CD14-positive monocyte (primary cell): Measurements from ENCODE around the gene UBE2E1. TPM values are rescaled to one million over a fixed set of nuclear protein-coding genes. Genes with fewer than 3 reads are reported as not detected.

ENCODE experiments used
- DNase-seq, 3 donors: peaks; one replicate each; pipeline ENCODE4 v3.0.0-alpha.2; 2011 to 2022
- H2AFZ ChIP-seq: 2 replicates; pipeline ENCODE4 v1.6.0; 2012; ENCODE audit warnings: mild to moderate bottlenecking, low read depth, low read length, inconsistent platforms; ENCODE audit not compliant: insufficient read depth, poor library complexity, severe bottlenecking
- H3K27ac ChIP-seq, 2 donors: 1 replicate in 1 of 2; 2 replicates in 1 of 2; pipeline ENCODE4 v1.5.1; 2012 to 2013; ENCODE audit warnings: low read length in 2 of 2, control low read depth in 1 of 2, inconsistent platforms in 1 of 2, low read depth in 1 of 2, mild to moderate bottlenecking in 1 of 2
- H3K27me3 ChIP-seq, 2 donors: one replicate each; pipeline versions ENCODE4 v1.6.0 to v1.6.1; 2011 to 2013; ENCODE audit warnings: low read length in 2 of 2; ENCODE audit not compliant: control insufficient read depth in 2 of 2, insufficient read depth in 2 of 2
- H3K36me3 ChIP-seq, 2 donors: replicated peaks in 1 of 2; 1 replicate in 1 of 2; 2 replicates in 1 of 2; pipeline versions ENCODE4 v1.5.1 to v1.6.1; 2012 to 2013; ENCODE audit warnings: low read length in 2 of 2, control low read depth in 1 of 2, inconsistent platforms in 1 of 2, mild to moderate bottlenecking in 1 of 2; ENCODE audit not compliant: insufficient read depth in 2 of 2, control insufficient read depth in 1 of 2
- H3K4me1 ChIP-seq, 2 donors: 1 replicate in 1 of 2; 2 replicates in 1 of 2; pipeline versions ENCODE4 v1.5.1 to v1.6.1; 2012 to 2013; ENCODE audit warnings: low read length in 2 of 2, control low read depth in 1 of 2, inconsistent platforms in 1 of 2, mild to moderate bottlenecking in 1 of 2, moderate library complexity in 1 of 2; ENCODE audit not compliant: insufficient read depth in 2 of 2, control insufficient read depth in 1 of 2
- H3K4me2 ChIP-seq: replicated peaks from 2 replicates; pipeline ENCODE3; 2012; ENCODE audit warnings: low read length, moderate library complexity, mild to moderate bottlenecking; ENCODE audit not compliant: poor library complexity, severe bottlenecking; ENCODE audit errors: extremely low read depth
- H3K4me3 ChIP-seq, 3 experiments: fragments of 200-600 bp in 1 of 3; sonication (generic) in 1 of 3; replicated peaks in 1 of 3; 1 replicate in 2 of 3; 2 replicates in 1 of 3; pipeline ENCODE4 v1.5.1; 2011 to 2013; ENCODE audit warnings: low read length in 3 of 3, mild to moderate bottlenecking in 3 of 3, control low read depth in 2 of 3, low read depth in 2 of 3, inconsistent platforms in 1 of 3, moderate library complexity in 1 of 3
- H3K79me2 ChIP-seq: 2 replicates; pipeline ENCODE4 v1.6.0; 2012; ENCODE audit warnings: mild to moderate bottlenecking, control low read depth, inconsistent platforms, low read length, moderate library complexity; ENCODE audit not compliant: insufficient read depth
- H3K9ac ChIP-seq: 2 replicates; pipeline ENCODE4 v1.6.0; 2017; ENCODE audit warnings: low read length, mild to moderate bottlenecking; ENCODE audit not compliant: insufficient read depth, poor library complexity, severe bottlenecking
- H3K9me3 ChIP-seq, 2 donors: replicated peaks in 1 of 2; 1 replicate in 1 of 2; 2 replicates in 1 of 2; pipeline versions ENCODE4 v1.5.1 to v1.6.1; 2012 to 2013; ENCODE audit warnings: low read length in 2 of 2, control low read depth in 1 of 2; ENCODE audit not compliant: control insufficient read depth in 1 of 2, insufficient read depth in 1 of 2
- H4K20me1 ChIP-seq: 2 replicates; pipeline ENCODE4 v1.6.0; 2012; ENCODE audit warnings: mild to moderate bottlenecking, low read length, control low read depth, moderate library complexity; ENCODE audit not compliant: insufficient read depth
- H3K27ac Mint-ChIP-seq, 7 donors: one replicate each; pipeline ENCODE4 v1.8.0; 2020; ENCODE audit warnings: mild to moderate bottlenecking in 7 of 7, mixed read lengths in 7 of 7, moderate library complexity in 6 of 7, inconsistent platforms in 2 of 7
- H3K27me3 Mint-ChIP-seq, 3 donors: one replicate each; pipeline ENCODE4 v1.8.0; 2021 to 2022; ENCODE audit warnings: low read depth in 3 of 3, mild to moderate bottlenecking in 3 of 3, mixed read lengths in 3 of 3, moderate library complexity in 3 of 3, inconsistent platforms in 1 of 3
- H3K36me3 Mint-ChIP-seq, 2 donors: one replicate each; pipeline ENCODE4 v1.8.0; 2020; ENCODE audit warnings: mixed read lengths in 2 of 2, inconsistent platforms in 1 of 2, mild to moderate bottlenecking in 1 of 2
- H3K4me1 Mint-ChIP-seq: one replicate; pipeline ENCODE4 v1.8.0; 2020; ENCODE audit warnings: mild to moderate bottlenecking, mixed read lengths
- H3K4me3 Mint-ChIP-seq, 2 donors: one replicate each; pipeline ENCODE4 v1.8.0; 2020; ENCODE audit warnings: mild to moderate bottlenecking in 2 of 2, mixed read lengths in 2 of 2, moderate library complexity in 1 of 2
- H3K9me3 Mint-ChIP-seq, 7 donors: one replicate each; pipeline ENCODE4 v1.8.0; 2020 to 2022; ENCODE audit warnings: mixed read lengths in 7 of 7, mild to moderate bottlenecking in 6 of 7, moderate library complexity in 6 of 7, inconsistent platforms in 2 of 7
- WGBS: methylation state at CpG from one replicate; pipeline ENCODE4 v1.1.5; 2013; ENCODE audit warnings: missing lambda C conversion rate; ENCODE audit not compliant: insufficient coverage; 5-methylcytosine and 5-hydroxymethylcytosine counted together
- intact Hi-C, 2 donors: fragments of 100-400 bp; cut with micrococcal nuclease; formaldehyde crosslinking; loops; one replicate each; pipeline versions ENCODE4 v1.15.0 to v1.15.1; 2023
- polyA plus RNA-seq, 3 donors: library from polyadenylated mRNA; depleted of rRNA in 1 of 3; unstranded in 2 of 3; stranded (reverse) in 1 of 3; fragments of 300-500 nt in 2 of 3; fragments of >200 nt in 1 of 3; fragmentation: Illumina TruSeq in 2 of 3; gene quantifications; 1 replicate in 2 of 3; 2 replicates in 1 of 3; pipeline ENCODE4 v1.2.3, GENCODE V29; 2012 to 2021
- TF ChIP-seq, protein P1 (sequence below): fragments of 200-600 bp; IDR thresholded peaks from one replicate; pipeline ENCODE4 v1.8.0; 2022; ENCODE audit warnings: antibody characterized with exemption, mild to moderate bottlenecking

UBE2E1 gene
- polyA plus RNA-seq, 3 donors = 31.3 to 60.2 (median 34.6) TPM

DNA sequence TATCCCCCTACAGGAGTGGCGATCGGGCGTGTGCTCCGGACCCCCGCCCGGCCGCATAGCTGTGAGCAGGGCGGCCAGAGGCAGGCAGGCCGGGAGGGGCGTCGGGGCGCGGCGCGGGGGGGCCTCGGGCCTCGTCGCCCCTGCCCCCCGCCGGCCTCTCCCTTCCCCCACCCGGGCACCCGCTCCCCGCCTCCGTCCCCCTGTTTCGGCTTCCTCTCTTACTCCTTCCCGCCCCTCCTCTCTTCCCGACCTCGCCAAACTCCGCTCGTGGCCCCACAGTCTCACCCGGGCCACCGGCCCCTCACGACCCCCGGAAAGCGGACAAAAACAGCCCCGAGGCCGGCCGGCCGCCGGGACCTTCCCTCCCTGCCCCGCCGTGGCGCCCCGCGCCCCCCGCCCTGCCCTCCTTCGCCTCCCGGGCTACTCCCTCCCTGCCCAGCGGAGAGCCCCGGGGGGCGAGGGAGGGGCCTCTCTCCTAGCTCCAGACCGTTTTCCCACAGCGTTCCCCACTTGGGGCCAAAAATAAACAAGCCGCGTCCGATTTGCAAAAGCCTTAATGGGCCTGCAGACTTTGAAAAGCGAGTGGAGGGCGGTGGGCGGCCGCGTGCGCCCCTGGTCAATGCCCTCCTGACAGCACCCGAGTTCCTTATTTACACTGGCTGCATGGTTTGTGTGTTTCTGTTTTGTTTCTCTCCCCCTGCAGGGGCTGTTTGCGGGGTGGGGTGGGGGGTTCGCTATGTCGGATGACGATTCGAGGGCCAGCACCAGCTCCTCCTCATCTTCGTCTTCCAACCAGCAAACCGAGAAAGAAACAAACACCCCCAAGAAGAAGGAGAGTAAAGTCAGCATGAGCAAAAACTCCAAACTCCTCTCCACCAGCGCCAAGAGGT lies 1.0 kb downstream of the UBE2E1 start:
- Histone ChIP-seq H3K27ac (peak overlapping the region; percentile 46 to 81), H2AFZ (peak overlapping the region; percentile 69), H3K79me2 (peaks cover 51% of the 10 kb centered on the region), H3K36me3 (peaks cover 0 to 3% of the 10 kb centered on the region in 2 donors), H3K9ac (peak overlapping the region; percentile 89), H3K4me1 (peaks cover 31 to 52% of the 10 kb centered on the region in 2 donors), H3K4me2 (peak overlapping the region; percentile 82), H3K9me3 (no peaks in the 10 kb centered on the region), H3K27me3 (no peaks in the 10 kb centered on the region), H3K4me3 (peak overlapping the region; percentile 59 to 88 (median 60)), H4K20me1 (peaks cover 45% of the 10 kb centered on the region)
- Mint-ChIP-seq H3K27me3 (peaks cover 4 to 5% (median 5%) of the 10 kb centered on the region in 3 donors), H3K9me3 (no peaks in the 10 kb centered on the region), H3K4me1 (peaks cover 47% of the 10 kb centered on the region), H3K36me3 (peaks cover 25 to 30% of the 10 kb centered on the region in 2 donors), H3K27ac (peak overlapping the region; percentile 93 to 98 (median 95)), H3K4me3 (peak overlapping the region; percentile 99 to 100)
- peak; percentile 13 to 38 (median 23) for DNase-seq
- intact Hi-C loops = loop anchor here (5.0 to 10.0 kb wide), 2 partner anchors 62 to 64 kb away; no protein-coding TSS in a partner anchor
- under 1% methylated on average over 49 of the region's 71 CpGs for WGBS
- TF ChIP-seq, protein P1, sequence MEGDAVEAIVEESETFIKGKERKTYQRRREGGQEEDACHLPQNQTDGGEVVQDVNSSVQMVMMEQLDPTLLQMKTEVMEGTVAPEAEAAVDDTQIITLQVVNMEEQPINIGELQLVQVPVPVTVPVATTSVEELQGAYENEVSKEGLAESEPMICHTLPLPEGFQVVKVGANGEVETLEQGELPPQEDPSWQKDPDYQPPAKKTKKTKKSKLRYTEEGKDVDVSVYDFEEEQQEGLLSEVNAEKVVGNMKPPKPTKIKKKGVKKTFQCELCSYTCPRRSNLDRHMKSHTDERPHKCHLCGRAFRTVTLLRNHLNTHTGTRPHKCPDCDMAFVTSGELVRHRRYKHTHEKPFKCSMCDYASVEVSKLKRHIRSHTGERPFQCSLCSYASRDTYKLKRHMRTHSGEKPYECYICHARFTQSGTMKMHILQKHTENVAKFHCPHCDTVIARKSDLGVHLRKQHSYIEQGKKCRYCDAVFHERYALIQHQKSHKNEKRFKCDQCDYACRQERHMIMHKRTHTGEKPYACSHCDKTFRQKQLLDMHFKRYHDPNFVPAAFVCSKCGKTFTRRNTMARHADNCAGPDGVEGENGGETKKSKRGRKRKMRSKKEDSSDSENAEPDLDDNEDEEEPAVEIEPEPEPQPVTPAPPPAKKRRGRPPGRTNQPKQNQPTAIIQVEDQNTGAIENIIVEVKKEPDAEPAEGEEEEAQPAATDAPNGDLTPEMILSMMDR = no peak

DNA sequence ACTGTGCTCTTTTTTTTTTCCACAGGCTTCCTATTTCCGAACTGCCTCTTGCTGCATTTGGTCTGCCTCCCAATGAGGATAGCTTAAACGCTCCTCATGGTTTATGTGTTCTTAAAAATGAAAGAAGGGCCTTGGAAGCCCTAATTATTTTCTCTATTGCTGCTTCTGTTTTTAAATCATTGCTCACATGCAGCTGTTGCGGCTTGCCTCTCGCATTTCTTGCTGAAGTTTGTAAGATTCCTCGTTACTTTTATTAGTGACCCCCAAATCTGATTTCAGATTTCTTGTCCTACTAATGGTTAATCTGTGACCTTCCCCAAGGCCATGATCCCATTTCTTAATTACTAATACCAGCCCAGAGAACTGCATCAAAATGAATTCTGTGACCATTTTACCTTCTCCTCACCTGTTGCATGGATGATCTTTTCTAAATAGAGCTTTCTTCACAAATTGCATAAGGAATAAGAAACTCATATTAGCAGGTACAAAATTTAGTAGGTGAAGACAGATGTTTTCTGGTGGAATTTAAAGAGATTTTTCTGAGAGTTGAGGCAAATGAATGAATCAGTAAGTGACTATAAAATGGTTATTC lies 1.8 kb downstream of the UBE2E1 start:
- peaks cover 6 to 11% of the 10 kb centered on the region in 2 donors for H3K36me3 ChIP-seq
- H4K20me1 ChIP-seq = peaks cover 52% of the 10 kb centered on the region
- H3K4me1 ChIP-seq = peaks cover 31 to 53% of the 10 kb centered on the region in 2 donors
- peaks cover 59% of the 10 kb centered on the region for H3K79me2 ChIP-seq
- H3K9me3 ChIP-seq = no peaks in the 10 kb centered on the region
- no peaks in the 10 kb centered on the region for H3K9me3 Mint-ChIP-seq
- intact Hi-C loops = loop anchor here (5.0 to 10.0 kb wide), 2 partner anchors 63 to 65 kb away; no protein-coding TSS in a partner anchor
- peak overlapping the region; percentile 99 to 100 for H3K4me3 Mint-ChIP-seq
- H3K27me3 ChIP-seq = no peaks in the 10 kb centered on the region
- peak overlapping the region in 1 of 2 donors; percentile 81 for H3K27ac ChIP-seq
- H2AFZ ChIP-seq = peak overlapping the region; percentile 69
- no peak for DNase-seq
- H3K36me3 Mint-ChIP-seq = peaks cover 32 to 37% of the 10 kb centered on the region in 2 donors
- H3K4me3 ChIP-seq = peak overlapping the region; percentile 59 to 88 (median 60)
- peak overlapping the region; percentile 93 to 98 (median 95) for H3K27ac Mint-ChIP-seq
- H3K4me1 Mint-ChIP-seq = peaks cover 50% of the 10 kb centered on the region
- 48% methylated on average over 3 of the region's 5 CpGs for WGBS
- H3K9ac ChIP-seq = peak overlapping the region; percentile 89
- peaks cover 4 to 5% (median 5%) of the 10 kb centered on the region in 3 donors for H3K27me3 Mint-ChIP-seq
- peak overlapping the region; percentile 82 for H3K4me2 ChIP-seq
- TF ChIP-seq, protein P1 = no peak
